ENCODE results near the gene FCHO1. TPM values are rescaled to one million over a fixed set of nuclear protein-coding genes. Genes with fewer than 3 reads are reported as not detected.
A peak's percentile ranks its signal among the peaks of the same experiment; 100 is the strongest.
"Not testable (repeated sequence)": the region's sequence is repeated elsewhere in the genome, so short reads cannot be mapped to it uniquely, and the experiment has no call there.

The FCHO1 gene
- total and polyA plus RNA-seq, 11 donors, result 0.29 to 3.3 (median 0.67) TPM

DNA sequence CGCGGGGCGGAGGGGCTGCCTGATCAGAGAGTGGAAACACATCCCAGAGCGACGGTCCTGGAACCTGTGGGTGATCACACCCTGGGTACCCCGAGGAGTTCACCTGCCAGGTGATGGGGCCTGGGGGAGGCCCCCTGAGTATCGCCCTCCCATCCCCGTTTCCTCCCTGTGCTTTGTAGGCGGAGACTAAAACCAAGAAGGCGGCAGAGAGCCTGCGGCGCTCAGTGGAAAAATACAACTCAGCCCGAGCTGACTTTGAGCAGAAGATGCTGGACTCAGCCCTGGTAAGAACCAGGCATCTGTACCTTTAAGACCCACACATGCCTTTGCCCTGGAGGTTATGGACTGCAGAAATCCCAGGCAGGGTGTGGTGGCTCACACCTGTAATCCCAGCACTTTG lies 19.3 kb downstream of the FCHO1 start:
- no peak for TF ChIP-seq POLR2A (IDR thresholded peaks at IDR 0.05)
- TF ChIP-seq, protein P1, sequence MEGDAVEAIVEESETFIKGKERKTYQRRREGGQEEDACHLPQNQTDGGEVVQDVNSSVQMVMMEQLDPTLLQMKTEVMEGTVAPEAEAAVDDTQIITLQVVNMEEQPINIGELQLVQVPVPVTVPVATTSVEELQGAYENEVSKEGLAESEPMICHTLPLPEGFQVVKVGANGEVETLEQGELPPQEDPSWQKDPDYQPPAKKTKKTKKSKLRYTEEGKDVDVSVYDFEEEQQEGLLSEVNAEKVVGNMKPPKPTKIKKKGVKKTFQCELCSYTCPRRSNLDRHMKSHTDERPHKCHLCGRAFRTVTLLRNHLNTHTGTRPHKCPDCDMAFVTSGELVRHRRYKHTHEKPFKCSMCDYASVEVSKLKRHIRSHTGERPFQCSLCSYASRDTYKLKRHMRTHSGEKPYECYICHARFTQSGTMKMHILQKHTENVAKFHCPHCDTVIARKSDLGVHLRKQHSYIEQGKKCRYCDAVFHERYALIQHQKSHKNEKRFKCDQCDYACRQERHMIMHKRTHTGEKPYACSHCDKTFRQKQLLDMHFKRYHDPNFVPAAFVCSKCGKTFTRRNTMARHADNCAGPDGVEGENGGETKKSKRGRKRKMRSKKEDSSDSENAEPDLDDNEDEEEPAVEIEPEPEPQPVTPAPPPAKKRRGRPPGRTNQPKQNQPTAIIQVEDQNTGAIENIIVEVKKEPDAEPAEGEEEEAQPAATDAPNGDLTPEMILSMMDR (IDR thresholded peaks at IDR 0.05), result no peak
- peaks cover 0 to 14% (median 0%) of the 10 kb centered on the region in 9 donors for H3K27me3 ChIP-seq
- H3K36me3 ChIP-seq, result peaks cover 0 to 4% (median 0%) of the 10 kb centered on the region in 9 donors
- no peak overlapping the region for H3K4me3 ChIP-seq
- DNase-seq, result no peak
- 72 to 81% (median 74%) methylated on average over 13 of the region's 13 CpGs for WGBS, 4 donors
- H3K27ac ChIP-seq, result no peak overlapping the region
- H3K4me1 ChIP-seq, result peaks cover 0 to 7% (median 5%) of the 10 kb centered on the region in 12 donors
- H3K9me3 ChIP-seq, result no peaks in the 10 kb centered on the region
- ATAC-seq, result no peak
- intact Hi-C loops (cut with DNase I), result loop anchor here in 4 of 10 donors (10.0 kb wide), 3 partner anchors 156 to 316 kb away; no protein-coding TSS in a partner anchor

DNA sequence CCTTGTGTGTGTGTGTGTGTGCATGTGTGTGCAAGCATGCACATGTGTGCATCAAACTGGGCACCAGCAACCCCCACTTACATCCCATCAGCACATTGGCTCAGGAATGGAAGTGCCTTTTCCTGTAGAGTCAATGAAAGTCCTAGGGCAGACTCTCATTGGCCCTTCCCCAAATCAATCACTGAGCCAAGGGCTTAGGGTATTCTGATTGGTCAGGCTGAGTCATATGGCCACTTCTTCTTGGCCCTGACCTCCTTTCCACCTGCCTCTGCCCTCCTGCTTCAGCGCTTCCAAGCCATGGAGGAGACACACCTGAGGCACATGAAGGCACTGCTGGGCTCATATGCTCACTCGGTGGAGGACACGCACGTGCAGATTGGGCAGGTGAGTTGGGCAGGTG lies 20.9 kb downstream of the FCHO1 start:
- Histone ChIP-seq H3K9me3 (no peaks in the 10 kb centered on the region), H3K36me3 (no peaks in the 10 kb centered on the region), H3K27me3 (peaks cover 0 to 28% (median 0%) of the 10 kb centered on the region in 9 donors), H3K27ac (no peak overlapping the region), H3K4me1 (no peaks in the 10 kb centered on the region), H3K4me3 (no peak overlapping the region)
- 92 to 96% (median 95%) methylated on average over 4 of the region's 4 CpGs for WGBS, 4 donors
- TF ChIP-seq, protein P1 (IDR thresholded peaks at IDR 0.05), result no peak
- no peak for TF ChIP-seq POLR2A (IDR thresholded peaks at IDR 0.05)
- intact Hi-C loops (cut with DNase I), result loop anchor here in 4 of 10 donors (10.0 kb wide), 3 partner anchors 157 to 317 kb away; no protein-coding TSS in a partner anchor
- DNase-seq (no peak), ATAC-seq (no peak)

DNA sequence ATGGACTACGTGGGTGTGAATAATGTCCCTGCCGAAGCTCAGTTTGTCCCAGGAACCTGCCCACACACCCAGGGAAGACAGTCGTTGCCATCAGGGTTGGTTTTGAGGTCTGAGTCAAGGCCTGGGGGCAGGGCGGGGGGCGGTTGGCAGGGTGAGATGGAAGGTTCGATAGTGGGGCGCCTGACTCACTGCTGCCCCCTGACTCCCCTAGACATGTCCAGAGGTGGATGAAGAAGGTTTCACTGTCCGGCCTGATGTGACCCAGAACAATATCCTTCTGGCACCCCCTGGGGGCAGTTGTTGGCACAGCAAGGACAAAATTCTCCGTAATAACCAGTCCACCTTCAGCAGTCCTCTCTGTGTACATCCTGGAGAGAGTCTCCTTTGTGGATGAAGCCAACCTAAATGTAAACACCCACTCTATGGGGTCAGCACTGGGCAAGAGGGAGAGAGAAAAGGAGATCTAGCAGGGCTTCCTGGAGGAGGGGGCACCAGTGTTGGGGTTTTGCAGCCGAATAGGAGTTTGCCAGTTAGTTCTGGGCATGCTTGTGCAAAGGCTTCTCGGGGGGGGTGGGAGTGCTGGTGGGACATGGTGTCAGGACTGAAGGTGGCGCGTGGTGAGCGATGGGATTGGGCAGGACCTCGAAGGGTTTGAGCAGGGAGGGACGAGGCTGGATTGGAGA lies 24.1 kb downstream of the FCHO1 start:
- no peak overlapping the region for H3K4me3 ChIP-seq
- H3K27ac ChIP-seq, result no peak overlapping the region
- no peaks in the 10 kb centered on the region for H3K9me3 ChIP-seq
- DNase-seq (no peak), ATAC-seq (no peak)
- 56 to 66% (median 63%) methylated on average over 15 to 16 of the region's 16 CpGs for WGBS, 4 donors
- intact Hi-C loops (cut with DNase I), result loop anchor here in 4 of 10 donors (10.0 kb wide), 3 partner anchors 161 to 321 kb away; no protein-coding TSS in a partner anchor
- peaks cover 0 to 56% (median 21%) of the 10 kb centered on the region in 9 donors for H3K27me3 ChIP-seq
- TF ChIP-seq, protein P1 (IDR thresholded peaks at IDR 0.05), result peak in 7 of 12 donors; percentile 17 to 49 (median 43)
- TF ChIP-seq POLR2A (IDR thresholded peaks at IDR 0.05), result no peak
- H3K4me1 ChIP-seq, result peaks cover 0 to 9% (median 0%) of the 10 kb centered on the region in 12 donors
- H3K36me3 ChIP-seq, result no peaks in the 10 kb centered on the region

DNA sequence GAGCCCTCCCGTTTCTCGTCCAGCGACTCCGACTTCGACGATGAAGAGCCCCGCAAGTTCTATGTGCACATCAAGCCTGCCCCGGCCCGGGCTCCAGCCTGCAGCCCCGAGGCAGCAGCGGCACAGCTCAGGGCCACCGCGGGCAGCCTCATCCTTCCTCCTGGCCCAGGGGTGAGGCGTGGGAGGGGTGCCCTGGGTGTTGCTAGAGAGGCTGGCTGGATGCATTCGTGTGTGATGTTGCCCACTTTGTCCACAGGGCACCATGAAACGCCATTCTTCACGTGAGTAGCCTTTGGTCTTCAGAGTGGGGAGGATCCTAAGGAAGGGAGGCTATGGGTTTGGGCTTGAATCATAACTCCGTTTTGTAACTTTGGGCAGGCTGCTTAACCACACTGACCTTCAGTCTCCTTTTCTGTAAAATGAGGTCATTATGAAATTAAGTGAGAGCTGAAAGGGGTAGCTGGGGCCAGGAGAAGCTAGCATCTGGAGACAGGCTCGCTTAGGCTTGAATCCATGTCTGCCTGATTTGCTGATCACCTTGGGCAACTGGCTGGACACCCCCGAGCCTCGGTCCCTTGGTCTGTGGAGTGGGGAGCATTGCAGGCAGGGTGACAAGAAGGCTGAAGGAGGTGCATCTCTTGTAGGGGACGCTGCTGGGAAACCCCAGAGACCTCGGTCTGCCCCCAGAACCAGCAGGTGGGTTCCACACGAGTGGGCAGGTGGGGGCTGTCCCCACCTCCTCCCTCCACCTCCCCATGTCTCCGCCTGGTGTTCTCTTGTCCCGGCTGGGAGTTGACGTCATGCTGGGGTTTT lies 24.9 kb downstream of the FCHO1 start:
- H3K4me3 ChIP-seq, result no peak overlapping the region
- peaks cover 0 to 64% (median 28%) of the 10 kb centered on the region in 9 donors for H3K27me3 ChIP-seq
- ATAC-seq (no peak), DNase-seq (no peak)
- peaks cover 0 to 9% (median 0%) of the 10 kb centered on the region in 12 donors for H3K4me1 ChIP-seq
- no peak for TF ChIP-seq POLR2A (IDR thresholded peaks at IDR 0.05)
- TF ChIP-seq, protein P1 (IDR thresholded peaks at IDR 0.05), result no peak
- H3K27ac ChIP-seq, result no peak overlapping the region
- intact Hi-C loops (cut with DNase I), result loop anchor here in 4 of 10 donors (10.0 kb wide), 3 partner anchors 161 to 321 kb away; no protein-coding TSS in a partner anchor
- H3K36me3 ChIP-seq, result no peaks in the 10 kb centered on the region
- 71 to 74% (median 72%) methylated on average over 26 to 27 of the region's 27 CpGs for WGBS, 4 donors
- H3K9me3 ChIP-seq, result no peaks in the 10 kb centered on the region

DNA sequence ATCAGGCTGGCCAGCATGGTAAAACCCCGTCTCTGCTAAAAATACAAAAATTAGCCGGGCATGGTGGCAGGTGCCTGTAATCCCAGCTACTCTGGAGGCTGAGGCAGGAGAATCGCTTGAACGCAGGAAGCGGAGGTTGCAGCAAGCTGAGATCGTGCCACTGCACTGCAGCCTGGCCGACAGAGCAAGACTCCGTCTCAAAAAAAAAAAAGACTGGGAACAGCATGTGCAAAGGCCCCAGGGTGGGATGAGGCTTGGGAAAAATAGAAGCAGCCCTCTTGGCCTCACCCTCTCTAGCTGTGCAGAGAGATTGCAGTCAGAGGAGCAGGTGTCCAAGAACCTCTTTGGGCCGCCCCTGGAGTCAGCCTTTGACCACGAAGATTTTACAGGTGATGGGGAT lies 26.6 kb downstream of the FCHO1 start:
- 72 to 80% (median 74%) methylated on average over 10 of the region's 10 CpGs for WGBS, 4 donors
- not testable (repeated sequence) for H3K4me3 ChIP-seq, H3K9me3 ChIP-seq, DNase-seq, H3K36me3 ChIP-seq, H3K27ac ChIP-seq, ATAC-seq, H3K4me1 ChIP-seq
- intact Hi-C loops (cut with DNase I), result loop anchor here in 4 of 10 donors (10.0 kb wide), 3 partner anchors 163 to 323 kb away; no protein-coding TSS in a partner anchor
- H3K27me3 ChIP-seq, result peaks cover 0 to 72% (median 31%) of the 10 kb centered on the region in 9 donors
